K562 (cell line): ENCODE data around the gene TPX2. TPM values are rescaled to one million over a fixed set of nuclear protein-coding genes. Genes with fewer than 3 reads are reported as not detected.
A peak's percentile ranks its signal among the peaks of the same experiment; 100 is the strongest.

Experiments
- CBFB ChIP-seq: sonication (generic); formaldehyde crosslinking; IDR thresholded peaks from 2 replicates; pipeline ENCODE4 v1.4.0; 2020; ENCODE audit warnings: mild to moderate bottlenecking, missing genetic modification reagents
- EP300 ChIP-seq: IDR thresholded peaks from 2 replicates; pipeline ENCODE4 v1.6.1; 2012; ENCODE audit warnings: low read length, improper control_type of control experiment
- HOXB6 ChIP-seq: fragments of 250-450 bp; sonication (Bioruptor Pico); IDR thresholded peaks from 2 replicates; pipeline ENCODE4 v1.5.1; 2022; ENCODE audit warnings: mild to moderate bottlenecking, borderline replicate concordance
- KDM2B ChIP-seq: fragments of 250-450 bp; sonication (Bioruptor Pico); IDR thresholded peaks from 2 replicates; pipeline ENCODE4 v1.8.0; 2021; ENCODE audit warnings: mild to moderate bottlenecking, moderate library complexity
- KHSRP ChIP-seq: fragments of 450-650 bp; IDR thresholded peaks from 2 replicates; pipeline ENCODE4 v1.6.1; 2017
- SRSF3 ChIP-seq: fragments of 200-400 bp; formaldehyde crosslinking; IDR thresholded peaks from 2 replicates; pipeline ENCODE4 v1.6.1; 2016; ENCODE audit warnings: mild to moderate bottlenecking, low read length, moderate library complexity; ENCODE audit not compliant: insufficient read depth
- TBL1XR1 ChIP-seq, 2 experiments: IDR thresholded peaks; 2 replicates each; pipeline ENCODE4 v1.6.1; 2012; ENCODE audit warnings: improper control_type of control experiment in 2 of 2, low read length in 2 of 2, mild to moderate bottlenecking in 1 of 2
- ZSCAN32 ChIP-seq: fragments of 450-650 bp; formaldehyde crosslinking; IDR thresholded peaks from 2 replicates; pipeline ENCODE4 v1.4.0; 2020; ENCODE audit warnings: mild to moderate bottlenecking, moderate library complexity
- polyA plus RNA-seq, 8 experiments: library from polyadenylated mRNA; depleted of rRNA in 4 of 8; stranded (reverse) in 5 of 8; unstranded in 3 of 8; fragments of >200 nt; fragmentation: Nextera tagmentation in 2 of 8; fragmentation: Illumina TruSeq in 1 of 8; extraction: Ambion mirVana in 2 of 8; extraction: Trizol in 1 of 8; gene quantifications; 2 replicates each; pipeline versions ENCODE4 v1.2.1 to v1.2.3, GENCODE V29; 2011 to 2014; ENCODE audit warnings: inconsistent platforms in 1 of 8, missing spikeins in 1 of 8
- total RNA-seq, 7 experiments: library from RNA; depleted of rRNA in 6 of 7; stranded (reverse); fragments of >200 nt in 6 of 7; fragmentation: Illumina TruSeq in 2 of 7; extraction: Trizol in 2 of 7; gene quantifications; 2 replicates each; pipeline versions ENCODE4 v1.2.1 to v1.2.3, GENCODE V29; 2011 to 2021; ENCODE audit warnings: low replicate concordance in 1 of 7
- TF ChIP-seq, protein P1 (sequence below): sonication (generic); formaldehyde crosslinking; IDR thresholded peaks from 2 replicates; pipeline ENCODE4 v1.4.0; 2020; ENCODE audit warnings: mild to moderate bottlenecking, missing genetic modification reagents
- TF ChIP-seq, protein P2 (sequence below): fragments of 450-650 bp; conservative IDR thresholded peaks from 2 replicates; pipeline ENCODE4 v1.6.1; 2016; ENCODE audit warnings: missing genetic modification characterization, low read depth, mild to moderate bottlenecking, missing compliant biosample characterization, moderate library complexity
- TF ChIP-seq, protein P3 (sequence below), 2 experiments: fragments of 200-800 bp in 1 of 2; sonication (Bioruptor generic) in 1 of 2; sonication (generic) in 1 of 2; formaldehyde crosslinking in 1 of 2; IDR thresholded peaks in 1 of 2; conservative IDR thresholded peaks in 1 of 2; 2 replicates each; pipeline versions ENCODE4 v1.5.0 to v1.6.1; 2016 to 2020; ENCODE audit warnings: missing compliant biosample characterization in 1 of 2, missing genetic modification characterization in 1 of 2, missing genetic modification reagents in 1 of 2
- TF ChIP-seq, protein P4 (sequence below): fragments of 450-650 bp; formaldehyde crosslinking; IDR thresholded peaks from 2 replicates; pipeline ENCODE4 v1.4.0; 2020; ENCODE audit warnings: mild to moderate bottlenecking, moderate library complexity
- TF ChIP-seq, protein P5 (sequence below): fragments of 250-450 bp; sonication (Bioruptor Pico); IDR thresholded peaks from 2 replicates; pipeline ENCODE4 v1.8.0; 2022; ENCODE audit warnings: inconsistent platforms
- TF ChIP-seq, protein P6 (sequence below): fragments of 450-650 bp; formaldehyde crosslinking; IDR thresholded peaks from 2 replicates; pipeline ENCODE4 v1.4.0; 2022; ENCODE audit warnings: mild to moderate bottlenecking, moderate library complexity
- TF ChIP-seq, protein P7 (sequence below), 2 experiments: fragments of 450-650 bp in 1 of 2; sonication (generic) in 1 of 2; formaldehyde crosslinking in 1 of 2; IDR thresholded peaks in 1 of 2; conservative IDR thresholded peaks in 1 of 2; 2 replicates each; pipeline versions ENCODE4 v1.6.1 to v1.8.1; 2016 to 2023; ENCODE audit warnings: mild to moderate bottlenecking in 2 of 2, moderate library complexity in 2 of 2, inconsistent platforms in 1 of 2, missing genetic modification reagents in 1 of 2

The TPX2 gene
- total and polyA plus RNA-seq, 9 of the 15 experiments (the other 6 are each of a cell fraction or from before 2014, with no cell fraction given): 48.0 to 241 (median 133) TPM

DNA sequence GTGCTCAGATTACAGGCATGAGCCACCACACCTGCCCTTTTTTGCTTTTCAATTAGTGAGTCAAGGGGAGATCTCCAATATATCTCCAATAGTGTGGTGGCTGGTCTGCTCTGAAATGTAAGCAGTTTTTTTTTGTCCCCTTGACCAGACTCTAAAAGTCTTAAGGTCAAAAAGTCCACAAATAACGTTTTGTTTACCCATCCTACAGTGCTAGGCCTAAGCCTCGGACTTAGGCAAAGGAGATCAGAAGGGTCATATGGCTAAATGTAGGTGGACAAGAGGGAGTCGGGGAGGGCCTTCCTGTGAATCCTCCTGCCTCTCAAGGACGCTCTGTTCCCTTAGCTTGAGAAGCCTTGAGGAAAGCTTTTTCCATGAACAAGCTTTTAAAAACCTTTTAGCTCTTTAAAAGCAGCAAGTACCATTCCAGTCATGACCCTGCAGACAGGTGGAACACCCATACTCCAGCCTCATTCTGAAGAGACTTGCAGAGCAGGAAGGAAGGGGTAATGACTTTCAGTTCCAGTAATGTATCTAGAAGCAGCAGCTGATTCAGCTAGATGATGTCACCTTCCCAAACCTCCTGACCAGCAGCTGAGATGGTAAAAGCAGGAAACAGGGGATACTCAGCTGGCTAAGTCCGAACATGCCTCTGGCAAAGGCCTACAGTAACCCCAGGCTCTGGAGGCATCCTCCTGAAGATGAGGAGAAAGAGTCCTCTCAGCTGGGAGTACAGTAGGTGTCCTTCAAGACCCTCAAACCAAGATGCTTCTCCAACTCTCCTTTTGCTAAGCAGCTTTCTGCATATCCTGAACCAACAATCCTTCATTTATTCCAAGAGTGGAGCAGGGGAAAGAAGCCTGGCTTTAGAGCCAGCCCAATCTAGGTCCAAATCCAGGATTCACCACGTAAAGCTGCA, 40.0 kb upstream of the TPX2 start (continued):
- TF ChIP-seq, protein P1, sequence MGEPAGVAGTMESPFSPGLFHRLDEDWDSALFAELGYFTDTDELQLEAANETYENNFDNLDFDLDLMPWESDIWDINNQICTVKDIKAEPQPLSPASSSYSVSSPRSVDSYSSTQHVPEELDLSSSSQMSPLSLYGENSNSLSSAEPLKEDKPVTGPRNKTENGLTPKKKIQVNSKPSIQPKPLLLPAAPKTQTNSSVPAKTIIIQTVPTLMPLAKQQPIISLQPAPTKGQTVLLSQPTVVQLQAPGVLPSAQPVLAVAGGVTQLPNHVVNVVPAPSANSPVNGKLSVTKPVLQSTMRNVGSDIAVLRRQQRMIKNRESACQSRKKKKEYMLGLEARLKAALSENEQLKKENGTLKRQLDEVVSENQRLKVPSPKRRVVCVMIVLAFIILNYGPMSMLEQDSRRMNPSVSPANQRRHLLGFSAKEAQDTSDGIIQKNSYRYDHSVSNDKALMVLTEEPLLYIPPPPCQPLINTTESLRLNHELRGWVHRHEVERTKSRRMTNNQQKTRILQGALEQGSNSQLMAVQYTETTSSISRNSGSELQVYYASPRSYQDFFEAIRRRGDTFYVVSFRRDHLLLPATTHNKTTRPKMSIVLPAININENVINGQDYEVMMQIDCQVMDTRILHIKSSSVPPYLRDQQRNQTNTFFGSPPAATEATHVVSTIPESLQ (CRISPR knock-in tag): no peak
- TF ChIP-seq, protein P2, sequence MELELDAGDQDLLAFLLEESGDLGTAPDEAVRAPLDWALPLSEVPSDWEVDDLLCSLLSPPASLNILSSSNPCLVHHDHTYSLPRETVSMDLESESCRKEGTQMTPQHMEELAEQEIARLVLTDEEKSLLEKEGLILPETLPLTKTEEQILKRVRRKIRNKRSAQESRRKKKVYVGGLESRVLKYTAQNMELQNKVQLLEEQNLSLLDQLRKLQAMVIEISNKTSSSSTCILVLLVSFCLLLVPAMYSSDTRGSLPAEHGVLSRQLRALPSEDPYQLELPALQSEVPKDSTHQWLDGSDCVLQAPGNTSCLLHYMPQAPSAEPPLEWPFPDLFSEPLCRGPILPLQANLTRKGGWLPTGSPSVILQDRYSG (tag): no peak
- TF ChIP-seq, protein P3, sequence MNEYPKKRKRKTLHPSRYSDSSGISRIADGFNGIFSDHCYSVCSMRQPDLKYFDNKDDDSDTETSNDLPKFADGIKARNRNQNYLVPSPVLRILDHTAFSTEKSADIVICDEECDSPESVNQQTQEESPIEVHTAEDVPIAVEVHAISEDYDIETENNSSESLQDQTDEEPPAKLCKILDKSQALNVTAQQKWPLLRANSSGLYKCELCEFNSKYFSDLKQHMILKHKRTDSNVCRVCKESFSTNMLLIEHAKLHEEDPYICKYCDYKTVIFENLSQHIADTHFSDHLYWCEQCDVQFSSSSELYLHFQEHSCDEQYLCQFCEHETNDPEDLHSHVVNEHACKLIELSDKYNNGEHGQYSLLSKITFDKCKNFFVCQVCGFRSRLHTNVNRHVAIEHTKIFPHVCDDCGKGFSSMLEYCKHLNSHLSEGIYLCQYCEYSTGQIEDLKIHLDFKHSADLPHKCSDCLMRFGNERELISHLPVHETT (CRISPR knock-in tag; conservative IDR thresholded peaks at IDR 0.05 in 1 of 2, IDR thresholded peaks at IDR 0.05 in 1 of 2): peak in 1 of 2 experiments; percentile 66; a peak in 1 of 4 replicates
- TF ChIP-seq EP300 (peak; percentile 41; the same call in 1 of the 2 replicates), CBFB (CRISPR knock-in tag) (no peak), TBL1XR1 (IDR thresholded peaks at IDR 0.05; ENCODE audit: low read length in 2 of 2) (no peak), KDM2B (CRISPR knock-in tag) (no peak), KHSRP (no peak), HOXB6 (CRISPR knock-in tag) (no peak), SRSF3 (no peak), ZSCAN32 (no peak)
- TF ChIP-seq, protein P4, sequence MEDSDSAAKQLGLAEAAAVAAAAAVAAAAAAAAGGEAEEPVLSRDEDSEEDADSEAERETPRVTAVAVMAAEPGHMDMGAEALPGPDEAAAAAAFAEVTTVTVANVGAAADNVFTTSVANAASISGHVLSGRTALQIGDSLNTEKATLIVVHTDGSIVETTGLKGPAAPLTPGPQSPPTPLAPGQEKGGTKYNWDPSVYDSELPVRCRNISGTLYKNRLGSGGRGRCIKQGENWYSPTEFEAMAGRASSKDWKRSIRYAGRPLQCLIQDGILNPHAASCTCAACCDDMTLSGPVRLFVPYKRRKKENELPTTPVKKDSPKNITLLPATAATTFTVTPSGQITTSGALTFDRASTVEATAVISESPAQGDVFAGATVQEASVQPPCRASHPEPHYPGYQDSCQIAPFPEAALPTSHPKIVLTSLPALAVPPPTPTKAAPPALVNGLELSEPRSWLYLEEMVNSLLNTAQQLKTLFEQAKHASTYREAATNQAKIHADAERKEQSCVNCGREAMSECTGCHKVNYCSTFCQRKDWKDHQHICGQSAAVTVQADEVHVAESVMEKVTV (CRISPR knock-in tag): no peak
- TF ChIP-seq, protein P5, sequence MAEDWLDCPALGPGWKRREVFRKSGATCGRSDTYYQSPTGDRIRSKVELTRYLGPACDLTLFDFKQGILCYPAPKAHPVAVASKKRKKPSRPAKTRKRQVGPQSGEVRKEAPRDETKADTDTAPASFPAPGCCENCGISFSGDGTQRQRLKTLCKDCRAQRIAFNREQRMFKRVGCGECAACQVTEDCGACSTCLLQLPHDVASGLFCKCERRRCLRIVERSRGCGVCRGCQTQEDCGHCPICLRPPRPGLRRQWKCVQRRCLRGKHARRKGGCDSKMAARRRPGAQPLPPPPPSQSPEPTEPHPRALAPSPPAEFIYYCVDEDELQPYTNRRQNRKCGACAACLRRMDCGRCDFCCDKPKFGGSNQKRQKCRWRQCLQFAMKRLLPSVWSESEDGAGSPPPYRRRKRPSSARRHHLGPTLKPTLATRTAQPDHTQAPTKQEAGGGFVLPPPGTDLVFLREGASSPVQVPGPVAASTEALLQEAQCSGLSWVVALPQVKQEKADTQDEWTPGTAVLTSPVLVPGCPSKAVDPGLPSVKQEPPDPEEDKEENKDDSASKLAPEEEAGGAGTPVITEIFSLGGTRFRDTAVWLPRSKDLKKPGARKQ: no peak
- TF ChIP-seq, protein P6, sequence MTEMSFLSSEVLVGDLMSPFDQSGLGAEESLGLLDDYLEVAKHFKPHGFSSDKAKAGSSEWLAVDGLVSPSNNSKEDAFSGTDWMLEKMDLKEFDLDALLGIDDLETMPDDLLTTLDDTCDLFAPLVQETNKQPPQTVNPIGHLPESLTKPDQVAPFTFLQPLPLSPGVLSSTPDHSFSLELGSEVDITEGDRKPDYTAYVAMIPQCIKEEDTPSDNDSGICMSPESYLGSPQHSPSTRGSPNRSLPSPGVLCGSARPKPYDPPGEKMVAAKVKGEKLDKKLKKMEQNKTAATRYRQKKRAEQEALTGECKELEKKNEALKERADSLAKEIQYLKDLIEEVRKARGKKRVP (CRISPR knock-in tag): no peak
- TF ChIP-seq, protein P7, sequence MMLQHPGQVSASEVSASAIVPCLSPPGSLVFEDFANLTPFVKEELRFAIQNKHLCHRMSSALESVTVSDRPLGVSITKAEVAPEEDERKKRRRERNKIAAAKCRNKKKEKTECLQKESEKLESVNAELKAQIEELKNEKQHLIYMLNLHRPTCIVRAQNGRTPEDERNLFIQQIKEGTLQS (IDR thresholded peaks at IDR 0.05): peak; percentile 98
- TF ChIP-seq, protein P7 (CRISPR knock-in tag; conservative IDR thresholded peaks at IDR 0.05): no peak; the same call in 1 of the 2 replicates
